Right atrium auricular region (tissue), 2 donors: ENCODE results near the gene KCTD16. TPM values are rescaled to one million over a fixed set of nuclear protein-coding genes. Genes with fewer than 3 reads are reported as not detected.
A peak's percentile ranks its signal among the peaks of the same experiment; 100 is the strongest.

Source experiments
- DNase-seq: peaks from one replicate; pipeline ENCODE4 v3.0.0-alpha.2; 2019; ENCODE audit warnings: low spot score
- H3K27ac ChIP-seq, 2 donors: fragments of 200-600 bp; sonication (generic); 1 replicate in 1 of 2; 2 replicates in 1 of 2; pipeline ENCODE4 v1.5.1; 2016 to 2019
- H3K27me3 ChIP-seq, 2 donors: fragments of 200-600 bp; sonication (generic); one replicate each; pipeline versions ENCODE4 v1.5.1 to v1.6.0; 2017 to 2019
- H3K36me3 ChIP-seq: fragments of 200-600 bp; sonication (generic); one replicate; pipeline ENCODE4 v1.5.1; 2016
- H3K4me1 ChIP-seq, 2 donors: fragments of 200-600 bp; sonication (generic); one replicate each; pipeline versions ENCODE4 v1.5.1 to v1.6.0; 2017 to 2019
- H3K4me3 ChIP-seq, 2 donors: fragments of 200-600 bp; sonication (generic); 1 replicate in 1 of 2; 2 replicates in 1 of 2; pipeline ENCODE4 v1.5.1; 2017 to 2019; ENCODE audit warnings: mild to moderate bottlenecking in 1 of 2, moderate library complexity in 1 of 2
- H3K9me3 ChIP-seq, 2 donors: fragments of 200-600 bp; sonication (generic); one replicate each; pipeline ENCODE4 v1.5.1; 2019
- total RNA-seq, 2 donors: library from RNA; depleted of rRNA; stranded (reverse); fragments of >200 nt; gene quantifications; one replicate each; pipeline ENCODE4 v1.1.0, GENCODE V29; 2016
- TF ChIP-seq, protein P1 (sequence below), 2 donors: fragments of 200-600 bp; sonication (generic); IDR thresholded peaks; one replicate each; pipeline ENCODE4 v1.5.1; 2019; ENCODE audit warnings: antibody characterized with exemption in 2 of 2

The KCTD16 gene
- total RNA-seq, 2 donors from 2014 or later, result 0.04 to 0.28 TPM

DNA sequence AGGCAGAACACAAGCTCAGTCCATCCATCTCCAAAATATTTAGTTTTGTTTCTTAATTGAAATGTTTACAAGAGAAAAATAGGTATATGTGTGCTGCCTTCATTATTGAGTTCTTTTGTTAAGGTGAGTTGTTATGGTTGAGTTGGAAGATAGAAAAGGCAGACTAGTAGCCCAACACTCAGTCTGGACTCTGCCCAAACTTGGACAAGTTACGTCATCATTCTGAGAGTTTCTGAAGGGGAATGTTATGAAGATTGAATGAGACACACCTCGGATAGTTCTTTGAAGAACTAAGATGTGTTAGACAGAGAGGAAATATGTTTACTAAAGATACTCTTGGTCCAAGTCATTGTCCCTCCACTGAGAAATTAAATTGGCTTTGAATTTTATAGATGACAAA, 245.5 kb downstream of the KCTD16 start:
- TF ChIP-seq, protein P1, sequence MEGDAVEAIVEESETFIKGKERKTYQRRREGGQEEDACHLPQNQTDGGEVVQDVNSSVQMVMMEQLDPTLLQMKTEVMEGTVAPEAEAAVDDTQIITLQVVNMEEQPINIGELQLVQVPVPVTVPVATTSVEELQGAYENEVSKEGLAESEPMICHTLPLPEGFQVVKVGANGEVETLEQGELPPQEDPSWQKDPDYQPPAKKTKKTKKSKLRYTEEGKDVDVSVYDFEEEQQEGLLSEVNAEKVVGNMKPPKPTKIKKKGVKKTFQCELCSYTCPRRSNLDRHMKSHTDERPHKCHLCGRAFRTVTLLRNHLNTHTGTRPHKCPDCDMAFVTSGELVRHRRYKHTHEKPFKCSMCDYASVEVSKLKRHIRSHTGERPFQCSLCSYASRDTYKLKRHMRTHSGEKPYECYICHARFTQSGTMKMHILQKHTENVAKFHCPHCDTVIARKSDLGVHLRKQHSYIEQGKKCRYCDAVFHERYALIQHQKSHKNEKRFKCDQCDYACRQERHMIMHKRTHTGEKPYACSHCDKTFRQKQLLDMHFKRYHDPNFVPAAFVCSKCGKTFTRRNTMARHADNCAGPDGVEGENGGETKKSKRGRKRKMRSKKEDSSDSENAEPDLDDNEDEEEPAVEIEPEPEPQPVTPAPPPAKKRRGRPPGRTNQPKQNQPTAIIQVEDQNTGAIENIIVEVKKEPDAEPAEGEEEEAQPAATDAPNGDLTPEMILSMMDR (IDR thresholded peaks at IDR 0.05), result no peak
- H3K27me3 ChIP-seq, result no peaks in the 10 kb centered on the region
- no peak overlapping the region for H3K4me3 ChIP-seq
- H3K4me1 ChIP-seq, result peaks cover 0 to 3% of the 10 kb centered on the region in 2 donors
- DNase-seq, result no peak
- H3K9me3 ChIP-seq, result no peaks in the 10 kb centered on the region
- H3K27ac ChIP-seq, result no peak overlapping the region
- H3K36me3 ChIP-seq, result no peaks in the 10 kb centered on the region

DNA sequence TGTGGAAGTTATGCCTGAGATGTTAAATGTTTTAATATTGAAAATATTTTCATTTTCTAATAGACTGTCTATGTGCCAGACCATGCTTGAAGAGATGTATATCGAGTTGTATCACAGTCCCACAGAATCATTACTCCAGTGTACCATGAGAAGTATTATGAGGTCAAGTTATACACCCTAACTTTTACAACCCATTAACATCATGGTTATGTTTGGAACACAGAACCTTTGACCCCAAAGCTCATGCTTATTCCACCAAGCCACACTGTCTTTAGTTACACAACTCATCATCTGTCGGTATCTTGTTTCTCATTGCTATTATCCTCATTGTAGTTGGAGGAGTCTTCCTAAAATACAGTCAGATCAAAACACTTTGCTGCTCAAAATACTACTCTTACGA, 248.0 kb downstream of the KCTD16 start:
- Histone ChIP-seq H3K4me3 (no peak overlapping the region), H3K36me3 (no peaks in the 10 kb centered on the region), H3K4me1 (peaks cover 0 to 8% of the 10 kb centered on the region in 2 donors), H3K9me3 (no peaks in the 10 kb centered on the region), H3K27me3 (no peaks in the 10 kb centered on the region), H3K27ac (no peak overlapping the region)
- TF ChIP-seq, protein P1 (IDR thresholded peaks at IDR 0.05), result no peak
- no peak for DNase-seq

GRCh38 chr5:144421411-144421810, 250.7 kb downstream of the KCTD16 start:
- H3K9me3 ChIP-seq, result no peaks in the 10 kb centered on the region
- H3K4me3 ChIP-seq, result no peak overlapping the region
- TF ChIP-seq, protein P1 (IDR thresholded peaks at IDR 0.05), result no peak
- no peaks in the 10 kb centered on the region for H3K36me3 ChIP-seq
- H3K27me3 ChIP-seq, result no peaks in the 10 kb centered on the region
- peaks cover 0 to 8% of the 10 kb centered on the region in 2 donors for H3K4me1 ChIP-seq
- DNase-seq, result no peak
- peak overlapping the region in 1 of 2 donors; percentile 82 for H3K27ac ChIP-seq

DNA sequence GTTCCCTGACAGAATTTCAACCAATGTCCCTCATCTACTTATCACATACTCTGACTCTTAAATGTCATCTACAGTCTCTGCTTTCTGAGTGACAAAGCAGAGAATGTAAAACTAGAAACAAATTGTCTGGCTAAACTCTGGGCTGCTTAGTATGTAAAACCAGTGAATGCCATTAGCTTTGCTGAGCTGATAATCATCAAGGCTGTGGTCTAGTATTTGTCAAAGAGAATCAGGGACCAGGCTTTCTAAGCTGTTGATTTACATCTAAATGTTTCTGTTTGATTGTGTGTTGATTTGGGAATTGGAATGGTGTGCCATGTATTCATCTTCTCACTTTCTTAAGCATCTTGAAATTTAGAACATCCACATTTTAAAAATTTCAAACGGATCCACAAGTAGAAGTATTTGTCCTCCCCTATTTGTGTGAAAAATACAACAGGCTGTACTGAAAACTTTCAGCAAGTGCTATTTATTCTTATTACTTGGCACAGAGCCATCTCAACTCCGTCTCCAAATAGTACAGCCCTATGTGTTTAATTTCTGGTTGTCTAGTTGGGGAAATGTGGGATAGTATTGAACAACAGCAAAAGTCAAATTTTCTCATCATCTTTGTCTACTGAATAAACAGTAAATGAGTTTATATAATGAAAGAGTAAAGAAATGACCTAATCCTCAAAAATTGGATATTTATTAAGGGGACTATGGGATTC, 251.5 kb downstream of the KCTD16 start:
- DNase-seq, result no peak
- Histone ChIP-seq H3K27ac (peak overlapping the region in 1 of 2 donors; percentile 82), H3K36me3 (no peaks in the 10 kb centered on the region), H3K4me3 (no peak overlapping the region), H3K27me3 (no peaks in the 10 kb centered on the region), H3K4me1 (peaks cover 0 to 8% of the 10 kb centered on the region in 2 donors), H3K9me3 (no peaks in the 10 kb centered on the region)
- TF ChIP-seq, protein P1 (IDR thresholded peaks at IDR 0.05), result no peak

DNA sequence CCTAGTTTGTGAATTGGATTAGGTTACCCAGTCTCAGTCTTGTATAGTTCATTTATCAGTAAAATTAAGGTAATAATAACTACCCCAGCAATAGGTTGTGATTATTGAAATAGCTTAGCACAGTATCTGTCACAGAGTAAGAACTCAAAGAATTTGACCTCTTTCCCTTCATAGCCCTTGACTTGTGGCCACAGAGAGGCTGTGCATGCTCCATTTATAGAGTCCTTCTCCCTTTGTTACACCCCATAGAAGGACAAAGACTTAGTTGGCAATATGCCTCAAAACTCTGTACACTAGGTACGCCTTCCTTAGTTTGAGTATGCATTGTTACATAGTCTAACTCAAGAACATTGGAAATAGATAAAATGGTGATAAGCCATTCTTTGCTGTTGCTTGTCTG, 257.2 kb downstream of the KCTD16 start:
- Histone ChIP-seq H3K27me3 (no peaks in the 10 kb centered on the region), H3K9me3 (no peaks in the 10 kb centered on the region), H3K4me1 (no peaks in the 10 kb centered on the region), H3K27ac (no peak overlapping the region), H3K36me3 (no peaks in the 10 kb centered on the region), H3K4me3 (no peak overlapping the region)
- no peak for DNase-seq
- TF ChIP-seq, protein P1 (IDR thresholded peaks at IDR 0.05), result no peak

DNA sequence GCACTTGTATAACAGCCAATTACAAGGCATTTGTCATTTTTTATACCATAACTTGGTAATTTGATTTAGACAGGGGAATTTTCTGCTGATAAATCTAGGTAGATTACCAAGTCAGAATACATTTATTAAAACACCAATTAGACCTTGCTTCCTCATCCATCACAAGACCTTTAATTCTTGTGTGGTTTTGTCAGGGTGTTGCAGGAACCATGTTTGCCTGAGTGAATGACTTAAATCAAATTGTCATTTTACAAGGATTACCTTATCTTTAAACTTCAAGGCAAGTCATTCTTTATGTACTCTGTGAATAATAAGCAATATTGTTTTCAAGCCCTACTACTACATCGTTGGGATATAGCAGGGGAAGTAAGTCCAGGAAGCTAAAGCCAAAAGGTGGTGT, 257.7 kb downstream of the KCTD16 start:
- no peaks in the 10 kb centered on the region for H3K36me3 ChIP-seq
- TF ChIP-seq, protein P1 (IDR thresholded peaks at IDR 0.05), result no peak
- no peak overlapping the region for H3K27ac ChIP-seq
- no peaks in the 10 kb centered on the region for H3K27me3 ChIP-seq
- no peaks in the 10 kb centered on the region for H3K4me1 ChIP-seq
- H3K9me3 ChIP-seq, result no peaks in the 10 kb centered on the region
- no peak overlapping the region for H3K4me3 ChIP-seq
- no peak for DNase-seq
